HTR-8/SVneo (cell line): Measurements from ENCODE around the gene ABHD15.

Experiments used
- DNase-seq: peaks from one replicate; pipeline ENCODE4 v3.0.0; 2011; ENCODE audit warnings: low spot score, mixed read lengths; ENCODE audit not compliant: insufficient read length
- FAIRE-seq: peaks from 2 replicates; lab custom pipeline; 2011; peaks lifted over from hg19 to GRCh38; lab: Jason Lieb, UNC

ABHD15 gene

GRCh38 chr17:29566473-29567303 is at the start of gene ABHD15:
Gene ABHD15, minus strand, starts transcription at chr17:29567037. Its CDS starts 71 bp downstream, at chr17:29566966.
- FAIRE-seq (peak; percentile 68), DNase-seq (peak; percentile 79)

DNA sequence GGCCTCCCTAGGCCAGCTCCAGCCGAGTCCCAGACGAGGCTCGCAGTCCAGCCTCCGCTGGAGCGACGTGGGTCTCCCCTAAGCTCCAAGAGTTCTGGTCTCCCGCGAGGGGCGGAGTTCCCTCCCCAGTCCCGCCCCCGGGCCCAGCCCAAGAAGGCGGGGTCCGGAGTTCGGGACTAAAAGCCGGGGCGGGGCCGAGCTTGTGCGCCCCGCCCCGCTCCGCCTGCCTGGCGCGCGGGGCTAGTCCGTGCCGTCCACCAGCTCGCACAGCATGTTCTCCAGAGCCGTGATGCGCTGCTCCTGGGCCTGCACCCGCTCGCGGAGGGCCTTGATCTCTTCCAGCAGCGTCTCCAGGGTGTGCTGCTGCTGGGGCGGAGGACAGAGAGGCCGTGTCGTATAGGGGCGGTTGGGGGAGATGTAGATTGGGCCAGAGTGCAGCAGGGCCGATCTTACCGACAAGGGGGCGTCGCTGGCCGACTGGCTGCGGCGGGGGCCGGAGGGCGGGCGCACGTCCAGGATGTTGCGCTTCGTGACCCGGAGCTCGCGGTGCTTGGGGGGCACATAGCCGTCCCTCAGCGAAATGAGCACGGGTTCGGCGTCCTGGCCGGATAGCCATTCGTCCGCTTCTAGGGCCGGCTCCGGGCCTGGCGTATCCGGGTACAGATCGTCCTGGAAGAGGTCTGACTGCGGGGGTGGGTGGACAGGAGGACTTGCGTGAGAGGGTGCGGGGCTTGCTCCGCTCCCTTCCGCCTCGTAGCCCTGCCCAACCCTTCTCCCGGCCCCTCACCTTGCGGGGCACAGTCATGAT is 48.9 kb upstream of the ABHD15 start:
- FAIRE-seq (no peak), DNase-seq (no peak)

DNA sequence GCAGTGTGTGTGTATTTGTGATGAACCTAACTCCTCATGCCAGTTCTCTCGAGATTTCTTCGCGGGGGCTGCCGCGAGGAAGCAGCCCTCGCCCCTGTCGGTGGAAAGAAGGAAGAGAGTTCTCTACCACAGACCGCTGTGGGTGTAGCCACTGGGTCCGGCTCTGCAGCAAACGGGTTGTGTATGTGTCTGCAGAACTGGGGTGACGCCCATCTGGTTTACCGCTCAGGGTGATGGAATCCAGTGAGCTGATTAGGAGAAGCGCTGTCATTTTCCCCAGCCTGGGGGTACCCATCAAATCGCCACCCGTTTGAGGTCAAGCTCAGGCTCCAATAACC is 48.2 kb upstream of the ABHD15 start:
- peak; percentile 40 for FAIRE-seq
- DNase-seq, result no peak

DNA sequence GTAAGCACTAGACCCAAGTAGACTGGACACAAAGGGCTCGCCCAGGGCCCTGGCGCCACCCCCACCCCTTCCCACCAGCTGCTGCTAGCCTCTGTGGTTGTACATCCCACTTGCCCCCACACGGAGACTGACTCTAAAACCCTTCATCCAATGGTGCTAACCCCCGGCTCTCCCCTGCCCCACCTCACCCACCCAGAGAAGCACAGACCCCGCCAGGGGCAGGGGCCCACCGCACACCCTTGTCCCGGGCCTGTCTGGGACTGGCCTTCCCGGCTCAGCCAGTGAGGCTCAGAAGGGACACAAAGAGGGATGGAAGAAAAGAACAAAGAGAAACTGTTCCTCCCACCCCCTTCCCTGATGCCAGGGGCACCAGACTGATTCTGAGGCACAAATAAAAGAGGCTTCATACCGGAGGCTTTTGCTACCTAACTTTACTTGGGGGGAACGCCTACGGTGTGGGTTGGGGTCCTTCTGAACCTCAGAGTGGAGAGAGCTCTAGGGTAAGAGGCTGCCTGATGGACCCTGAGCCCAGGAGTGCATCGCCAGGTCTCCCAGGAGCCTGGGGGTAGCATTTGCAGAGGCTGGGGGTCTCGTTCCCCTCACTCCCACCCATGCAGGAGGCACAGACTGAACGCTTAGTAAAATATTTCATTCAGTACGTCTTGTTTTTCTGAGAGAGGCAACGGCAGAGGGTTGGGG is 47.7 kb upstream of the ABHD15 start:
- no peak for FAIRE-seq

DNA sequence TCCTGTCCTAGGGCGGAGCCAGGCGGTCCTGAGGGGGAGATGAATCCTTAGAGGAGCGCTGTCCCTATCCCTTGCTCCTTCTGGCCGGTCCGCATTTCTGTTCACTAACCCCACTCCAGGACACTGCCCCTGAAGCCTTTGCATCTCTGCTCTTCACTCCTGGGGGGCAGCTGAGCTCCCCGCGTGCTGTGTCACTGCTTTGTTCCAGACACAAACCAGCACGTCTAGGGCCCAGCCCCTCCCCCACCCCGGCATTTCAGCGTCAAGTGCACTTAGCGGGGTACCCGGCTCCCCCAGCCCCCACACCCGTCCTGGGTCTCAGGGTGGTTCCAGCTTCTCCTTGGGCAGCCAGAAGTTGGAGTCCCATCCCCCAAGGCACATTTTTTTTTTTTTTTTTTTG is 47.0 kb upstream of the ABHD15 start:
- no peak for DNase-seq
- no peak for FAIRE-seq

More for the DNA sequence above, 47.7 kb upstream of the ABHD15 start:
- DNase-seq, result no peak

GRCh38 chr17:29613352-29613837 is 46.6 kb upstream of the ABHD15 start:
- no peak for DNase-seq
- FAIRE-seq, result no peak

GRCh38 chr17:29612404-29613280 is 45.8 kb upstream of the ABHD15 start:
- FAIRE-seq, result no peak

DNA sequence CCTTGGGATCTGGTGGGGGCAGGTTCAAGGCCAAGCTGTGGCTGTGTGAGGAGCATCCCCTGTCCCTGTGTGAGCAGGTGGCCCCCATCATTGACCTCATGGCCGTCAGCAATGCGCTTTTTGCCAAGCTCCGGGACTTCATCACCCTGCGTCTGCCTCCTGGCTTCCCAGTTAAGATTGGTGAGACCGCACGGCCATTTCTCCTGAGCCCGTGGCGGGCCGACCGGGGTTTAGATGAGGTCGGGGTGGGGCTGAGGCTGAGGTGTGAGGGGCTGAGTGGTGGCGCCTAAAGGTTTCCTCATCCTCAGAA is 45.2 kb upstream of the ABHD15 start:
- no peak for FAIRE-seq

More at GRCh38 chr17:29612404-29613280, 45.8 kb upstream of the ABHD15 start:
- no peak for DNase-seq

DNA sequence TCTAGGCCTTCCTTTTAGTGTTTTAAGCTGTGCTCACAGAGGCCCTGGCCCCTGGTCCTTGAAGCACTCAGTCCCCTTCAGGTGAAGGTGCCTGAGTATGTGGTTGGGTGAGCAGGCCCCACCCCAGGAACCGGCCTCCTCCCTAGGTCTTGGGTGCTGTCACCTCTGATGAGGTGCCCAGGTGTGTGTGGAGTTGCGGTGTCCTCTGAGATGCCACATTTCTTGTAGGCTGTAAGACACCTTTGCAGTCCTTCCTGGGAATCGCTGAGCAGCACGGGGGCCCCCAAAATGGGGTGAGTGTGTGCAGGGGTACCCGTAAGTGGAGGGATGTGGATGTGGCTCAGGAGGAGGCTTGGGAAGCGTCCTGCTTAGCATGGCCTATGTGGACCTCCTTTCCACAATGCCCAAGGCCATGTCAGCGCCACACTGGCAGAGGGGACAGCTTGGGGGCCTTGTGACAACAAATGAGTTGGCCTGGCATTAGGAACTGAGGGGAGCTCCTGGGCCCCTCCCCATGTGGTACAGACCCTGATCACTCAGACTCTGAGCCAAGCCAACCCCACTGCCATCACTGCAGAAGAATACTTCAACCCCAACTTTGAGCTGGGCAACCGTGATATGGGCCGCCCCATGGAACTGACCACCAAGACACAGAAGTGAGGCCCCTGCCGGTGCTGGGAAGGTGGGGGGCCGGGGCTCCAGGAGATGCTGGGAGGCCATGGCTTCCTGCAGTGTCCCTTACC is 44.7 kb upstream of the ABHD15 start:
- DNase-seq (no peak), FAIRE-seq (no peak)

More for the DNA sequence above, 45.2 kb upstream of the ABHD15 start:
- no peak for DNase-seq

DNA sequence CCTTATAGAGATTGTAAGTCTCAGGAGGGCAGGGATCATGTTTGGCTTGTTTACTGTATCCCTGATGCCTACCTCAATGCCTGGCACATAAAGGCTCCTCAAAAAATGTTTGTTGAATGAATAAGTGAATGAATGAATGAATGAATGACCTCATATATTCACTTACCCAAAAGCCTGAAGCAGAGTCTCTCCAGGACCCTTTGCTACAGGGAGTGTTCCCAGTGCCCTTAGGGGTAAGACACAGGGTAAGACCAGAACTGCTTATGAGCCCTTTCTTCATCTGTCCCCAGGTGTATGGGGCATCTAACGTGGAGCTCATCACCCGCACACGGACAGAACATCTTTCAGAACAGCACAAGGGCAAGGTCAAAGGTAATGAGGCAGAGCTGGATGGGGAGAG is 43.6 kb upstream of the ABHD15 start:
- FAIRE-seq (no peak), DNase-seq (no peak)

GRCh38 chr17:29608986-29609385 is 42.1 kb upstream of the ABHD15 start:
- DNase-seq (no peak), FAIRE-seq (no peak)

DNA sequence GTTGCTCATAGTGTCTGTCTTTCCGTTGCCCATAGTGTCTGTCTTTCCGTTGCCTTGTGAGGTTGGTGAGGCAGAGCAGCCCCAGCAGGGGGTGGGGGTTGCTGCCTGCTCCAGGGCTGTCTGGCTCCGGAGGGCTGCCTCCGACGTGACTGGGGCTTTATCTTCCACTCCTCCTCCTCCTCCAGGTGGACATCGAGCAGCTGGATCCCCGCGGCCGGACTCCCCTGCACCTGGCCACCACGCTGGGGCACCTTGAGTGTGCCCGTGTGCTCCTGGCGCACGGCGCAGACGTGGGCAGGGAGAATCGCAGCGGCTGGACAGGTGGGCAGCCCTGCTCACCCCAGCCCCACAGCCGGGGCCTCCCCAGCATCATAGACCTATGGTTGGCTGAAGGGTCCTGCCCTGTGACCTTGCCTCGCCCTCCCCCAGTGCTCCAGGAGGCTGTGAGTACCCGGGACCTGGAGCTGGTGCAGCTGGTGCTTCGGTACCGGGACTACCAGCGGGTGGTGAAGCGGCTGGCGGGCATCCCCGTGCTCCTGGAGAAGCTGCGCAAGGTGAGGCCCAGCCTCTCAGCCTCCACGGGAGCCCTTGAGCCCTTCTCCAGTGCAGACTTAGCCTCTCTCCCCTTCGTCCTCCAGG is 40.8 kb upstream of the ABHD15 start:
- no peak for FAIRE-seq
- no peak for DNase-seq

DNA sequence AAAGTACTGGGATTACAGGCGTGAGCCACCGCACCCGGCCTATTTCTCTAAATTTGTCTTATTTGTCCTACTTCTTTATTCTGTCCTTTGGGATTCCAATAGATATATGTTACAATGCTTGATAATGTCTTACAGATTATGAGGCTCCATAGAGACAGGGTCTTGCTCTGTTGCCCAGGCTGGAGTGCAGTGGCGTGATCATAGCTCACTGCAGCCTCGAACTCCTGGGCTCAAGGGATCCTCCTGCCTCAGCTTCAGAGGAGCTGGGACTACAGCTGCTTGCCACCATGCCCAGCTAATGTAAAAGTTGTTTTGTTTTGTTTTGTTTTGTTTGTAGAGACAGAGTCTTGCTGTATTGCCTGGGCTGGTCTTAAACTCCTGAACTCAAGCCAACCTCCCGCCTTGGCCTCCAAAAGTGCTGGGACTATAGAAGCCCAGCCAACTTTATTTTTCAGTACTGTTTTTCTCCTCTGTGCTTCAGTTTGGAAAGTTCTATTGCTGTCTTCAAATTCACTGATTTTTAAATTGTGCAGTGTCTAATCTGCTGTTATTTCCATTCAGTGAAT is 36.4 kb upstream of the ABHD15 start:
- DNase-seq (no peak), FAIRE-seq (no peak)

- DNase-seq (no peak), FAIRE-seq (no peak)
Measured at GRCh38 chr17:29597361-29598172, 30.7 kb upstream of the ABHD15 start.

GRCh38 chr17:29596811-29597210 is 30.0 kb upstream of the ABHD15 start:
- DNase-seq, result no peak
- FAIRE-seq, result no peak

DNA sequence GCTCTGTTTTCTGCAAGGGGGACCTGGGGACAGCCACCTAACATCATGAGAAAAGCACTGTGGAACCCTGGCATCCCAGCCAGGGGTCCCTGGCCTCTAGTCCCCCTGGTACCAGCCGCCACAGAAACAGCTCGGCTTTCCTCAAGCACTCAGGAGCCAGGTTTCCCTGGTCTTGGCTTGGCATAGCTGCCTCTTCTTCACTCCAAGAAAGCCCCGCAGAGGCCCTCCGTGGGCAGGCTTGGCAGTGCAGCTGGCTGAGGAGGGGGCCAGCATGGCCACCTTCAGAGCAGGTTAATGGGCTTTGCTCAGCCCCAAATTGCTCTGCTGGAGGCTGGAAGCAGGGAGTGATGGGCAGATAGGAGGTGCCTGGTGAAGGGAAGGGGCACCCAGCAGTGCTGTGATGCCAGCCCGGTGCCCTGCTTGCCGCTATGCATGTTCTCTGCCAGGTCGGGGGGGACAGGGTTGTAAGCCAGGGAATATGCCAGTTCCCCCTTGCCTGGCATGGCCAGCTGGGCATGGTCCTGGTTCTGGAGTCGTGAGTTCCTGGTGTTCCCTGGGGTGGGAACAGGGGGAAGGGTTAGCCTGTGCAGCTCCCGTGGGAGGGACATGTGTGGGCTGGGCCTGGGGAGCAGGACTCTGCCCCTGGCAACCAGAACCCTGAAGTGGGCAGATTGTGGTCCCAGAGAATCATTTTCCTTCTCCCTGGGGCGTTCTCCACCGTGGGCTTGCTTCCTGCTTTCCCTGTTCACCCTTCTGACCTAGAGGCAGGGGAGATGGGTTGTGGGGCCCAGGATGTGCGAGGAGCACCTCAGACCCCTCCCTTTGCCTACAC is 29.3 kb upstream of the ABHD15 start:
- no peak for FAIRE-seq
- DNase-seq, result no peak
